Astrocyte (in vitro differentiated cells and primary cell): ENCODE measurements around the gene TENM3. TPM values are rescaled to one million over a fixed set of nuclear protein-coding genes. Genes with fewer than 3 reads are reported as not detected.
A peak's percentile ranks its signal among the peaks of the same experiment; 100 is the strongest.

Source experiments
- DNase-seq: peaks from one replicate; pipeline ENCODE4 v3.0.0-alpha.2; 2010; ENCODE audit warnings: low read depth
- FAIRE-seq: peaks from 2 replicates; lab custom pipeline; 2011; peaks lifted over from hg19 to GRCh38; lab: Jason Lieb, UNC
- H2AFZ ChIP-seq: 2 replicates; pipeline ENCODE4 v1.6.0; 2012; ENCODE audit warnings: low read depth, low read length, inconsistent platforms
- H3K27ac ChIP-seq: 2 replicates; pipeline ENCODE4 v1.5.1; 2011; ENCODE audit warnings: low read depth, low read length, inconsistent platforms
- H3K27me3 ChIP-seq: 2 replicates; pipeline ENCODE4 v1.6.0; 2011; ENCODE audit warnings: low read length, inconsistent platforms; ENCODE audit not compliant: insufficient read depth
- H3K36me3 ChIP-seq: 2 replicates; pipeline ENCODE4 v1.5.1; 2011; ENCODE audit warnings: low read length, inconsistent platforms; ENCODE audit not compliant: insufficient read depth
- H3K4me1 ChIP-seq: 2 replicates; pipeline ENCODE4 v1.5.1; 2011; ENCODE audit warnings: low read length, inconsistent platforms; ENCODE audit not compliant: insufficient read depth
- H3K4me2 ChIP-seq: 2 replicates; pipeline ENCODE4 v1.6.0; 2012; ENCODE audit warnings: low read length, inconsistent platforms
- H3K4me3 ChIP-seq: 2 replicates; pipeline ENCODE4 v1.5.1; 2011; ENCODE audit warnings: low read depth, mild to moderate bottlenecking, low read length, inconsistent platforms; ENCODE audit not compliant: insufficient read depth
- H3K79me2 ChIP-seq: 2 replicates; pipeline ENCODE4 v1.6.0; 2012; ENCODE audit warnings: mild to moderate bottlenecking, low read length, inconsistent platforms; ENCODE audit not compliant: insufficient read depth
- H3K9ac ChIP-seq: 2 replicates; pipeline ENCODE4 v1.6.0; 2012; ENCODE audit warnings: mild to moderate bottlenecking, low read length, inconsistent platforms
- H3K9me3 ChIP-seq: 2 replicates; pipeline ENCODE4 v1.5.1; 2012; ENCODE audit warnings: low read depth, mild to moderate bottlenecking, low read length, inconsistent platforms; ENCODE audit not compliant: insufficient read depth
- H4K20me1 ChIP-seq: 2 replicates; pipeline ENCODE4 v1.6.0; 2012; ENCODE audit warnings: low read length, inconsistent platforms; ENCODE audit not compliant: insufficient read depth
- H3K27ac Mint-ChIP-seq: one replicate; pipeline ENCODE4 v1.8.0; 2021; ENCODE audit warnings: mild to moderate bottlenecking, mixed read lengths; ENCODE audit not compliant: unreplicated experiment
- H3K27me3 Mint-ChIP-seq: one replicate; pipeline ENCODE4 v1.8.0; 2021; ENCODE audit warnings: low read depth, mixed read lengths; ENCODE audit not compliant: unreplicated experiment
- H3K36me3 Mint-ChIP-seq: one replicate; pipeline ENCODE4 v1.8.0; 2021; ENCODE audit warnings: low read depth, mixed read lengths; ENCODE audit not compliant: unreplicated experiment
- H3K4me1 Mint-ChIP-seq: one replicate; pipeline ENCODE4 v1.8.0; 2021; ENCODE audit warnings: low read depth, mixed read lengths; ENCODE audit not compliant: unreplicated experiment
- H3K4me3 Mint-ChIP-seq: one replicate; pipeline ENCODE4 v1.8.0; 2021; ENCODE audit warnings: mild to moderate bottlenecking, moderate library complexity, mixed read lengths; ENCODE audit not compliant: unreplicated experiment
- H3K9me3 Mint-ChIP-seq: one replicate; pipeline ENCODE4 v1.8.0; 2021; ENCODE audit warnings: mild to moderate bottlenecking, mixed read lengths; ENCODE audit not compliant: unreplicated experiment
- CTCF ChIP-seq: IDR thresholded peaks from 2 replicates; pipeline ENCODE4 v1.5.1; 2011; ENCODE audit warnings: low read depth, mild to moderate bottlenecking, inconsistent platforms, low read length, moderate library complexity; ENCODE audit not compliant: insufficient read depth
- EZH2 ChIP-seq: IDR thresholded peaks from 2 replicates; pipeline ENCODE4 v1.6.1; 2012; ENCODE audit warnings: mild to moderate bottlenecking, low read length, inconsistent platforms; ENCODE audit not compliant: insufficient read depth
- total RNA-seq: library from RNA; stranded (reverse); gene quantifications from 2 replicates; pipeline ENCODE4 v1.2.1, GENCODE V29; 2021

The TENM3 gene
- total RNA-seq, 1 donor from 2014 or later = 127 TPM

GRCh38 chr4:182642831-182643230 lies 399.6 kb downstream of the TENM3 start:
- Histone ChIP-seq H3K4me2 (peak overlapping the region; percentile 78), H3K36me3 (no peaks in the 10 kb centered on the region), H3K79me2 (no peaks in the 10 kb centered on the region), H3K27me3 (no peaks in the 10 kb centered on the region), H3K4me1 (peaks cover 24% of the 10 kb centered on the region), H3K4me3 (no peak overlapping the region), H3K9me3 (peaks cover 5% of the 10 kb centered on the region), H4K20me1 (no peaks in the 10 kb centered on the region), H3K9ac (peak overlapping the region; percentile 82), H3K27ac (peak overlapping the region; percentile 99), H2AFZ (no peak overlapping the region)
- Mint-ChIP-seq H3K36me3 (peaks cover 8% of the 10 kb centered on the region), H3K27me3 (no peaks in the 10 kb centered on the region), H3K4me1 (peaks cover 23% of the 10 kb centered on the region), H3K4me3 (no peak overlapping the region), H3K9me3 (peaks cover 3% of the 10 kb centered on the region), H3K27ac (peak overlapping the region; percentile 92)
- TF ChIP-seq EZH2 = no peak
- TF ChIP-seq CTCF = peak; percentile 46
- DNase-seq (peak; percentile 36), FAIRE-seq (no peak)

- Mint-ChIP-seq H3K4me3 (peak overlapping the region; percentile 47), H3K36me3 (peaks cover 8% of the 10 kb centered on the region), H3K27me3 (no peaks in the 10 kb centered on the region), H3K27ac (peak overlapping the region; percentile 100), H3K4me1 (peaks cover 23% of the 10 kb centered on the region), H3K9me3 (peaks cover 3% of the 10 kb centered on the region)
- Histone ChIP-seq H3K4me3 (peak overlapping the region; percentile 20), H3K36me3 (no peaks in the 10 kb centered on the region), H2AFZ (peak overlapping the region; percentile 11), H3K4me2 (peak overlapping the region; percentile 78), H3K79me2 (no peaks in the 10 kb centered on the region), H3K27me3 (no peaks in the 10 kb centered on the region), H3K9me3 (peaks cover 5% of the 10 kb centered on the region), H3K27ac (peak overlapping the region; percentile 99), H3K9ac (peak overlapping the region; percentile 82), H4K20me1 (no peaks in the 10 kb centered on the region), H3K4me1 (peaks cover 24% of the 10 kb centered on the region)
- FAIRE-seq (peak; percentile 99), DNase-seq (peak; percentile 97)
- TF ChIP-seq CTCF (no peak), EZH2 (no peak)
Observed at GRCh38 chr4:182643801-182644682, 400.8 kb downstream of the TENM3 start.

DNA sequence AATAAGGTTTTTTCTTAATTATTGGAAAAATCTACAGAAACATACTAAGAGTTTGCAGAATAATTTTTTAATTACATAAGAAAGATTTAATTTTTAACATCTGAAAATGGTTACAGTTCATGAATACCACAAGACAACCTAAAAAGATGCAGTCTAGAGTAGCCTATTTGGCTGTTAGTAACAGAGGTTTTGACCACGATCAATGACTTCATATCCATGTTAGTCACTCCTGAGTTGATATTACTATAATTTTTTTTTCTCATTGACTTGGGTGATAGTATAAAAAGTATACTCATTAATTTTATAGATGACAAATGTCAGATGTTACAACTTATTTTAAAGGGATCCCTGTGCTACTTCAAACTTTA lies 401.5 kb downstream of the TENM3 start:
- Histone ChIP-seq H3K4me3 (no peak overlapping the region), H2AFZ (no peak overlapping the region), H3K27ac (peak overlapping the region; percentile 99), H3K4me1 (peaks cover 26% of the 10 kb centered on the region), H3K27me3 (no peaks in the 10 kb centered on the region), H3K36me3 (no peaks in the 10 kb centered on the region), H3K79me2 (no peaks in the 10 kb centered on the region), H4K20me1 (no peaks in the 10 kb centered on the region), H3K9ac (peak overlapping the region; percentile 82), H3K4me2 (no peak overlapping the region), H3K9me3 (peaks cover 5% of the 10 kb centered on the region)
- peaks cover 8% of the 10 kb centered on the region for H3K36me3 Mint-ChIP-seq
- peaks cover 3% of the 10 kb centered on the region for H3K9me3 Mint-ChIP-seq
- FAIRE-seq (peak; percentile 58), DNase-seq (peak; percentile 88)
- peak overlapping the region; percentile 100 for H3K27ac Mint-ChIP-seq
- H3K27me3 Mint-ChIP-seq = no peaks in the 10 kb centered on the region
- TF ChIP-seq EZH2 = no peak
- TF ChIP-seq CTCF = no peak
- H3K4me1 Mint-ChIP-seq = peaks cover 23% of the 10 kb centered on the region
- H3K4me3 Mint-ChIP-seq = no peak overlapping the region
